Ishikawa (cell line): ENCODE results near the gene MADD.

Source experiments
- CEBPB ChIP-seq: IDR thresholded peaks from 2 replicates; pipeline ENCODE4 v1.6.1; 2012
- CREB1 ChIP-seq: IDR thresholded peaks from 2 replicates; pipeline ENCODE4 v1.6.1; 2012; ENCODE audit warnings: low read depth
- EP300 ChIP-seq: IDR thresholded peaks from 2 replicates; pipeline ENCODE4 v1.6.1; 2012; ENCODE audit warnings: borderline replicate concordance
- FOXM1 ChIP-seq: IDR thresholded peaks from 2 replicates; pipeline ENCODE4 v1.6.1; 2012; ENCODE audit warnings: low read depth, borderline replicate concordance
- MAX ChIP-seq: IDR thresholded peaks from 2 replicates; pipeline ENCODE4 v1.6.1; 2012
- NFIC ChIP-seq: IDR thresholded peaks from 2 replicates; pipeline ENCODE4 v1.6.1; 2012
- REST ChIP-seq: IDR thresholded peaks from 2 replicates; pipeline ENCODE4 v1.6.1; 2012; ENCODE audit warnings: low read depth, mild to moderate bottlenecking
- TAF1 ChIP-seq: IDR thresholded peaks from 2 replicates; pipeline ENCODE4 v1.6.1; 2012; ENCODE audit warnings: low read depth, mild to moderate bottlenecking
- TEAD4 ChIP-seq: IDR thresholded peaks from 2 replicates; pipeline ENCODE4 v1.6.1; 2012
- YY1 ChIP-seq: IDR thresholded peaks from 2 replicates; pipeline ENCODE4 v1.6.1; 2012; ENCODE audit warnings: low read depth
- ZBTB7A ChIP-seq: IDR thresholded peaks from 2 replicates; pipeline ENCODE4 v1.6.1; 2012; ENCODE audit warnings: low read depth

GRCh38 chr11:47318166-47318565 lies 48.2 kb downstream of the MADD start:
- no peak for TF ChIP-seq MAX
- no peak for TF ChIP-seq REST
- TF ChIP-seq EP300 = no peak
- no peak for TF ChIP-seq FOXM1
- TF ChIP-seq ZBTB7A = no peak
- no peak for TF ChIP-seq NFIC
- no peak for TF ChIP-seq CREB1
- no peak for TF ChIP-seq CEBPB
- no peak for TF ChIP-seq YY1
- TF ChIP-seq TAF1 = no peak
- TF ChIP-seq TEAD4 = no peak
